ENCODE data around the gene SLC25A27. TPM values are rescaled to one million over a fixed set of nuclear protein-coding genes. Genes with fewer than 3 reads are reported as not detected.

Gene SLC25A27
- polyA plus RNA-seq, 2 of the 4 experiments (the other 2 are of a cell fraction) = 1.4 to 4.7 TPM

GRCh38 chr6:46687619-46688097, 34.9 kb downstream of the SLC25A27 start, which contains the start of gene TDRD6:
TDRD6 (plus strand) TSS chr6:46687885; CDS start chr6:46688129, 244 bp downstream.
- H3K4me3 ChIP-seq = no peak within 1 kb of the TSS
- H3K9me3 ChIP-seq = no peaks in the 10 kb centered on the region
- ATAC-seq = no peak
- DNase-seq (ENCODE audit: low read depth in 1 of 2, low spot score in 1 of 2) = no peak
- FAIRE-seq = no peak
- H3K4me2 ChIP-seq = no peak within 1 kb of the TSS
- POLR2A ChIA-PET = no interaction called here
- no peak within 1 kb of the TSS for H3K27ac ChIP-seq
- TF ChIP-seq NR3C1 (IDR thresholded peaks at IDR 0.05) (no peak), EHMT2 (IDR thresholded peaks at IDR 0.05; ENCODE audit: low read depth) (no peak), MAX (IDR thresholded peaks at IDR 0.05) (no peak), MYC (IDR thresholded peaks at IDR 0.05; ENCODE audit: borderline replicate concordance, low read length) (no peak), HOXB5 (CRISPR knock-in tag; IDR thresholded peaks at IDR 0.05) (no peak), HDAC2 (IDR thresholded peaks at IDR 0.05) (no peak)
- 77% methylated on average over 24 of the region's 41 CpGs for WGBS (ENCODE audit: missing lambda C conversion rate)
- no peaks in the 10 kb centered on the region for H3K4me1 ChIP-seq
- CTCF ChIA-PET = interaction anchor here (0.8 kb wide), 1 partner anchor 16 kb away, joined by 3 read pairs; no protein-coding TSS in a partner anchor

- H3K9me3 ChIP-seq = no peaks in the 10 kb centered on the region
- ATAC-seq (no peak), DNase-seq (ENCODE audit: low read depth in 1 of 2, low spot score in 1 of 2) (no peak), FAIRE-seq (no peak)
- no peak for TF ChIP-seq FOXS1 (CRISPR knock-in tag; IDR thresholded peaks at IDR 0.05)
- H3K4me2 ChIP-seq = no peak overlapping the region
- ChIA-PET CTCF (interaction anchor here (0.8 kb wide), 1 partner anchor 15 kb away, joined by 3 read pairs; no protein-coding TSS in a partner anchor), POLR2A (no interaction called here)
- WGBS (ENCODE audit: missing lambda C conversion rate) = 94% methylated on average over 53 of the region's 85 CpGs
- no peaks in the 10 kb centered on the region for H3K4me1 ChIP-seq
- H3K27ac ChIP-seq = no peak overlapping the region
- H3K4me3 ChIP-seq = no peak overlapping the region
Observed at GRCh38 chr6:46688117-46688965, 35.6 kb downstream of the SLC25A27 start.

GRCh38 chr6:46688966-46689335, 36.2 kb downstream of the SLC25A27 start:
- TF ChIP-seq EHF (CRISPR knock-in tag; IDR thresholded peaks at IDR 0.05) = no peak
- TF ChIP-seq REST (IDR thresholded peaks at IDR 0.05) = no peak
- no peak for TF ChIP-seq SMC3 (IDR thresholded peaks at IDR 0.05)
- no peak for TF ChIP-seq NR3C1 (IDR thresholded peaks at IDR 0.05)
- TF ChIP-seq FOSB (CRISPR knock-in tag; IDR thresholded peaks at IDR 0.05) = no peak
- TF ChIP-seq MAZ (IDR thresholded peaks at IDR 0.05; ENCODE audit: borderline replicate concordance, low read depth, low read length) = no peak
- TF ChIP-seq CBX8 (IDR thresholded peaks at IDR 0.05) = no peak
- TF ChIP-seq HMGXB4 (CRISPR knock-in tag; IDR thresholded peaks at IDR 0.05; ENCODE audit: borderline replicate concordance) = no peak
- TF ChIP-seq CHD2 (IDR thresholded peaks at IDR 0.05; ENCODE audit: low read length, partially characterized antibody) = no peak
- TF ChIP-seq TFCP2L1 (CRISPR knock-in tag; IDR thresholded peaks at IDR 0.05) = no peak
- TF ChIP-seq RNF2 (IDR thresholded peaks at IDR 0.05; ENCODE audit: borderline replicate concordance, low read depth) = no peak
- no peak for TF ChIP-seq NPAS2 (CRISPR knock-in tag; IDR thresholded peaks at IDR 0.05; ENCODE audit: borderline replicate concordance)
- TF ChIP-seq E2F6 (IDR thresholded peaks at IDR 0.05; ENCODE audit: borderline replicate concordance, low read depth) = no peak
- no peak for TF ChIP-seq RFX5 (IDR thresholded peaks at IDR 0.05)
- TF ChIP-seq ZSCAN20 (CRISPR knock-in tag; IDR thresholded peaks at IDR 0.05) = no peak
- ChIA-PET POLR2A (no interaction called here), CTCF (no interaction called here)
- ATAC-seq (no peak), DNase-seq (ENCODE audit: low read depth in 1 of 2, low spot score in 1 of 2) (no peak), FAIRE-seq (no peak)
- WGBS (ENCODE audit: missing lambda C conversion rate) = 55% methylated on average over 11 of the region's 13 CpGs
- H3K4me1 ChIP-seq = no peaks in the 10 kb centered on the region
- no peak overlapping the region for H3K27ac ChIP-seq
- no peak overlapping the region for H3K4me2 ChIP-seq
- no peak overlapping the region for H3K4me3 ChIP-seq
- no peaks in the 10 kb centered on the region for H3K9me3 ChIP-seq
